ENCODE measurements around the gene APCDD1L.

Gene APCDD1L

GRCh38 chr20:58483470-58483869 lies 31.7 kb downstream of the APCDD1L start:
- no peak for DNase-seq

- DNase-seq = no peak
Observed at GRCh38 chr20:58483051-58483450, 32.1 kb downstream of the APCDD1L start.

GRCh38 chr20:58482416-58482815 lies 32.8 kb downstream of the APCDD1L start:
- DNase-seq = no peak

- peak; percentile 80 for DNase-seq
Observed at GRCh38 chr20:58481481-58482021, 33.6 kb downstream of the APCDD1L start.

- no peak for DNase-seq
Observed at GRCh38 chr20:58480551-58481336, 34.5 kb downstream of the APCDD1L start.

GRCh38 chr20:58479726-58480440 lies 35.3 kb downstream of the APCDD1L start:
- DNase-seq = no peak

GRCh38 chr20:58478141-58478805 lies 36.9 kb downstream of the APCDD1L start:
- no peak for DNase-seq

GRCh38 chr20:58475466-58475865 lies 39.7 kb downstream of the APCDD1L start:
- DNase-seq = no peak

- DNase-seq = no peak
Observed at GRCh38 chr20:58473453-58474425, 41.5 kb downstream of the APCDD1L start.

- DNase-seq = no peak
Observed at GRCh38 chr20:58472273-58473018, 42.8 kb downstream of the APCDD1L start.

- no peak for DNase-seq
Observed at GRCh38 chr20:58471193-58472164, 43.7 kb downstream of the APCDD1L start.

GRCh38 chr20:58470336-58471192 lies 44.6 kb downstream of the APCDD1L start:
- DNase-seq = no peak

- DNase-seq = no peak
Observed at GRCh38 chr20:58469616-58470015, 45.6 kb downstream of the APCDD1L start.

- no peak for DNase-seq
Observed at GRCh38 chr20:58467572-58468527, 47.3 kb downstream of the APCDD1L start.

- no peak for DNase-seq
Observed at GRCh38 chr20:58466729-58467571, 48.2 kb downstream of the APCDD1L start.

- DNase-seq = no peak
Observed at GRCh38 chr20:58466095-58466708, 49.0 kb downstream of the APCDD1L start.

GRCh38 chr20:58464838-58465237 lies 50.4 kb downstream of the APCDD1L start:
- DNase-seq = no peak
